Neuron (in vitro differentiated cells): ENCODE results near the gene ACSL6.

ENCODE experiments used
- H2AFZ ChIP-seq: one replicate; pipeline ENCODE4 v1.6.1; 2013; ENCODE audit warnings: low read depth, mild to moderate bottlenecking, inconsistent platforms, low read length, moderate library complexity
- H3K27me3 ChIP-seq: one replicate; pipeline ENCODE4 v1.6.1; 2013; ENCODE audit warnings: low read length; ENCODE audit not compliant: insufficient read depth
- H3K36me3 ChIP-seq: one replicate; pipeline ENCODE4 v1.6.1; 2013; ENCODE audit warnings: low read length; ENCODE audit not compliant: insufficient read depth
- H3K4me1 ChIP-seq: one replicate; pipeline ENCODE4 v1.6.1; 2013; ENCODE audit warnings: low read length; ENCODE audit not compliant: insufficient read depth
- H3K4me3 ChIP-seq: 2 replicates; pipeline ENCODE4 v1.5.1; 2013; ENCODE audit warnings: mild to moderate bottlenecking, low read length, moderate library complexity
- H3K9me3 ChIP-seq: one replicate; pipeline ENCODE4 v1.6.1; 2013; ENCODE audit warnings: low read length

Gene ACSL6

DNA sequence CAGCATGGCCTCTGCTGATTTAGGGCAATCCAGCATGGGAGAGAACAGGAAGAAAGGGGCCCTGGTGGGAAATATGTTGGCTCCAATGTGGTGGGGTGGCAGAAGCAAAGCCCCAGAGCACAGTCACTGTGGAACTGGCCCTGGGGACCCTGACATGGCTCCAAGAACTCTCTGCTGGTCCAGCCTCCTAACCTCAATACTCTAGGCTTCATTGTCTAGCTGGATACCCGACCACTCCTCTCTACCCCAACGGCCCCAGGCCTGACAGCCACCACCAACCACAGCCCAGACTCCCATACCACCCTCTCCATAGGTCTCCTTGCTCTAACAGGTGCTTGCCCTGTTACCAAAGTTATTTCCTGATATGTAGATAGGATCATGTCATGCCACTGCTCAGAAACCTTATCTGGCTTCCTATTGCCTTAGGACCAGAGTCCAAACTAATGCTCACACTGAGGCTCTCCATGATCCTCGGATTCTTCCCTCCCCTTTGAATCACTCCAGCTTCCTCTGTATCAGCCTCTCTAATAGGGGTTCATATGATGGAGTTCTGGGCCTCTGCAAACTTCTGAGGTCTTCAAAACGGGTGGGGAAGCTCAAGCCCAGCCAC lies 12.9 kb downstream of the ACSL6 start:
- Histone ChIP-seq H3K4me3 (no peak overlapping the region), H2AFZ (no peak overlapping the region), H3K27me3 (peaks cover under 1% of the 10 kb centered on the region), H3K9me3 (no peaks in the 10 kb centered on the region), H3K36me3 (no peaks in the 10 kb centered on the region), H3K4me1 (peaks cover 25% of the 10 kb centered on the region)

GRCh38 chr5:131997727-131998117 lies 13.7 kb downstream of the ACSL6 start:
- Histone ChIP-seq H3K4me1 (peaks cover 18% of the 10 kb centered on the region), H2AFZ (no peak overlapping the region), H3K36me3 (no peaks in the 10 kb centered on the region), H3K27me3 (peaks cover 2% of the 10 kb centered on the region), H3K9me3 (no peaks in the 10 kb centered on the region), H3K4me3 (no peak overlapping the region)

DNA sequence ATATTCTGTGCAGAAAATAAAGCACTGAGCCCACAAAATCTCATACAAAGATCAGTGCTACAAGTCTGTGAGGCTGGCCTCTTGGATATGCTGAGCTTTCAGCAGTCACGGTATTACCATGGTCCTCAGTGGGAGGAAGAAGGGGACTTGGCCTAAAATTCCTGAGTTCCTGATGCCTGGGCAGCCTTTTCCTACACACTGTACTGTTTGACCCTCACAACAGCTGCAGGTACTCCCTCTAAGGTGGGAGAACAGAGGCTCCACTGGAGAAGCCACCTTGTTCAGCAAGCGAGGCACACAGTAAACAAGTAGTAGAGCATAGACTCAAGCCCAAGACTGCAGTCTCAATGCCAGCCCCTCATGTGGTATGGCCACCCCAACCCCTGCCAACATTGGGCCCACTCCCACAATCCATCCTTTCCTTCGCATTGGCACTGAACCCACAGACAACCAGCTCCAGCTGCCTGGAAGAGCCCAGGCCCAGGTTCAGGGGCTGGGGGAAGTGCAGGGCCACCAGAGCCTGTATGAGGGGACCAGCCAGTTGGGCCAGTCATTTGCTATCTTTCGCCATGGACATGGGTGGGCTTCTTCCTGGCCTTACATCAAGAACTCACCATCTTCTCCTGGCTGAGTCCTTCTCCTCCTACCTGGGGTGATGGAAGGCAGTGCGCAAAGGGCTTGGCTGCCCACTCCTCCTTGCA lies 14.3 kb downstream of the ACSL6 start:
- no peak overlapping the region for H2AFZ ChIP-seq
- peaks cover 12% of the 10 kb centered on the region for H3K4me1 ChIP-seq
- H3K27me3 ChIP-seq = peaks cover 5% of the 10 kb centered on the region
- no peaks in the 10 kb centered on the region for H3K9me3 ChIP-seq
- no peak overlapping the region for H3K4me3 ChIP-seq
- no peaks in the 10 kb centered on the region for H3K36me3 ChIP-seq

GRCh38 chr5:131996210-131997025 lies 15.0 kb downstream of the ACSL6 start:
- Histone ChIP-seq H2AFZ (no peak overlapping the region), H3K4me1 (peaks cover 7% of the 10 kb centered on the region), H3K36me3 (no peaks in the 10 kb centered on the region), H3K27me3 (peaks cover 5% of the 10 kb centered on the region), H3K9me3 (no peaks in the 10 kb centered on the region), H3K4me3 (no peak overlapping the region)

- H3K36me3 ChIP-seq = no peaks in the 10 kb centered on the region
- H3K27me3 ChIP-seq = peaks cover 8% of the 10 kb centered on the region
- peaks cover 6% of the 10 kb centered on the region for H3K4me1 ChIP-seq
- no peaks in the 10 kb centered on the region for H3K9me3 ChIP-seq
- no peak overlapping the region for H2AFZ ChIP-seq
- no peak overlapping the region for H3K4me3 ChIP-seq
Observed at GRCh38 chr5:131994533-131995226, 16.8 kb downstream of the ACSL6 start.

DNA sequence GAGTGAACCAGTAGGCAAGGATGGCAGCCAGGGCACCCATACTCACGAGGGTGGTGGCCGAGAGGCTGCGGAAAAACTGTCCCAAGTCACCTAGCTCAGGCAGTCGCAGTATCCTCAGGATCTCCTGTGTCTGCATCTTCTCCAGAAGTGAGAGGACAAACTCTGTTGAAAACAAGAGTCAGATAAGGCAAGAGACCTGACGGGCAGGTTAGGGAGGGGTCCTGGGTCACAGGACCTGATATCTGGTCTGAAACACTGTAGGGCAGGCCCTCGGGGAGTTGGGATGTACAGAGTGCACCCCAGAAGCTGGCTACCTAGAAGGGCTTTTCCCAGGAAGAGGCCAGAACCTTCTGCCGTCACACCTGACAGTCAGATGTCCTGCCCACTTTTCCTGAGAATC lies 17.4 kb downstream of the ACSL6 start:
- Histone ChIP-seq H3K9me3 (no peaks in the 10 kb centered on the region), H3K27me3 (peaks cover 8% of the 10 kb centered on the region), H3K36me3 (no peaks in the 10 kb centered on the region), H3K4me3 (no peak overlapping the region), H2AFZ (no peak overlapping the region), H3K4me1 (peaks cover under 1% of the 10 kb centered on the region)

- no peaks in the 10 kb centered on the region for H3K4me1 ChIP-seq
- no peak overlapping the region for H3K4me3 ChIP-seq
- H3K9me3 ChIP-seq = no peaks in the 10 kb centered on the region
- no peak overlapping the region for H2AFZ ChIP-seq
- no peaks in the 10 kb centered on the region for H3K36me3 ChIP-seq
- H3K27me3 ChIP-seq = peaks cover 8% of the 10 kb centered on the region
Observed at GRCh38 chr5:131993676-131994075, 17.8 kb downstream of the ACSL6 start.

GRCh38 chr5:131992370-131992769 lies 19.1 kb downstream of the ACSL6 start:
- Histone ChIP-seq H3K9me3 (no peaks in the 10 kb centered on the region), H3K4me3 (no peak overlapping the region), H3K27me3 (peaks cover 8% of the 10 kb centered on the region), H2AFZ (no peak overlapping the region), H3K36me3 (no peaks in the 10 kb centered on the region), H3K4me1 (no peaks in the 10 kb centered on the region)

DNA sequence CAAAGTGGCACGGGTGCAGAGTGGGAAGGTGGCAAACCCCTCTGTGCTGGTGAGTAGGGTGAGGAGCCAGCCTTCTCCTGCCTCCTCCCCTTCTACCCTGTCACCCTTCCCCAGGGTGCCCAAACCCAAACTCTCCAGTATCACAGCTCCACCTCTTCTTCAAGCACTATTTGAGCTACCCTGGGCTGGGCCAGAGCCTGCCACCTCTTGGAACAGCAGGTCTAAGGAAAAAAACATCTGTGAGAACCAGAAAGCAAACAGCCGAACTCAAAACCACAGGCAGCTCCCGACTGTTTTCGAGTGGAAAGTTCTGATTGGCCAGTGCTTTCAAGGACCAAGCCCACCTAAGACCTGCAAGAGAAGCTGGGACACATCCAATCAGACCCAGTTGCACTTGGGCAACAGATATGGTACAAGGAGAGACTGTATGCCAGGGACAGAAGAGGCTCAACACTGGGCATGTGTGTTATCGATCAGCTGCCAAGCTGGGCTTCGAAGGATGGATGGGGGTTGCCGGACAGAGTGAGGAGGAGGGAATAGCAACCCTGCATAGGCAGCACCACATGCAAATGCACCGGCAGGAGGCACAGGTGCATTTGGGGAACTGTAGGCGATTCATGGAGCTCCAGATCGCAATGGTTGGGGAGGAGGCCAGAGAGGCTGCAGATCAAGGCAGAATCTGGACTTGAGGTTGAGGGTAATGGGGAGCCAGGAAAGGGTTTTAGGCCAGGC lies 19.7 kb downstream of the ACSL6 start:
- Histone ChIP-seq H3K36me3 (no peaks in the 10 kb centered on the region), H3K27me3 (peaks cover 8% of the 10 kb centered on the region), H3K9me3 (no peaks in the 10 kb centered on the region), H3K4me3 (no peak overlapping the region), H3K4me1 (no peaks in the 10 kb centered on the region), H2AFZ (no peak overlapping the region)

DNA sequence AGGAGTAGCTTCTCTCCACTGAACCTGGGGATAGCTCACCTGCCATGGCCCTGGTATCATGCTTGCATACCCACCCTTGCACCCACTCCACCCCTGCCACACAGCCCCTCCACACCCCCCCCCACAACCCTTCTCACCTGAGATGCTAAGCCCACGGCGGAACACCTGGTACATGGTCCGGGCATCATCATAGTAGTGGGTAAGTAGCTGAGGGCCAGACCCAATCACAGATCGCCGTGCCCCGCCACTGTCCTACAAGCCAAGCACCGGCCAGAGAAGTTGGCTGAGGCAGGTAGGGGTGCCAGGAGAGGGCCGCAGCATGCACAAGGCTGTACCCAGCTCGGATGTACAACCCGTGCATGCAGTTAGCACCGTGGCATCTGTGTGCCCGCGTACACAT lies 20.7 kb downstream of the ACSL6 start:
- H3K36me3 ChIP-seq = no peaks in the 10 kb centered on the region
- H3K9me3 ChIP-seq = no peaks in the 10 kb centered on the region
- H2AFZ ChIP-seq = no peak overlapping the region
- H3K27me3 ChIP-seq = peaks cover 8% of the 10 kb centered on the region
- H3K4me1 ChIP-seq = no peaks in the 10 kb centered on the region
- H3K4me3 ChIP-seq = no peak overlapping the region

DNA sequence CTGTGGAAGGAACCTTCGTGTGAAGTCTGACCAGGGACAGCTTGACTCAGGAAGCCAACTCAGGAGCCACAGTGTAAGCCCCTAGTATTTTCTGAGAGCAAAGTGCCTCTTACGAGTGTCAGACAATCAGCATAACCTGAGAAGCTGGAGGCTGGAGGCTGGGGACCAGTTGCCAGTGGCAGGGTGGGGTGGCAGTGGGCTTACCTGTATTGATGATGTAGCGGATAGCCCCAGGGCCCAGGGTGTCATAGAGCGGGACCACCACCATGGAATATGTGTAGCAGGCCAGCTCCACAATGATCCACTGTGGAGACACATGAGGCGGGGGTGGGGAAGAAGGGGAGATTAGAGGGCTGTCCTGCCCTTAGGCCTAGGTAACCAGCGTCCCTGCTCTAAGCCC lies 22.9 kb downstream of the ACSL6 start:
- H3K27me3 ChIP-seq = peaks cover 8% of the 10 kb centered on the region
- H3K4me1 ChIP-seq = no peaks in the 10 kb centered on the region
- no peak overlapping the region for H2AFZ ChIP-seq
- no peak overlapping the region for H3K4me3 ChIP-seq
- no peaks in the 10 kb centered on the region for H3K36me3 ChIP-seq
- no peaks in the 10 kb centered on the region for H3K9me3 ChIP-seq

- Histone ChIP-seq H3K9me3 (no peaks in the 10 kb centered on the region), H3K36me3 (no peaks in the 10 kb centered on the region), H3K27me3 (peaks cover 3% of the 10 kb centered on the region), H3K4me1 (no peaks in the 10 kb centered on the region), H3K4me3 (no peak overlapping the region), H2AFZ (no peak overlapping the region)
Observed at GRCh38 chr5:131987251-131987650, 24.2 kb downstream of the ACSL6 start.
